Non-pigmented ciliary epithelial cell (primary cell): ENCODE results near the gene NUDT8.
A peak's percentile ranks its signal among the peaks of the same experiment; 100 is the strongest.
"Not testable (repeated sequence)": the region's sequence is repeated elsewhere in the genome, so short reads cannot be mapped to it uniquely, and the experiment has no call there.

Source experiments
- DNase-seq: peaks from one replicate; pipeline ENCODE4 v3.0.0-alpha.2; 2010; ENCODE audit warnings: low read depth

NUDT8 gene

DNA sequence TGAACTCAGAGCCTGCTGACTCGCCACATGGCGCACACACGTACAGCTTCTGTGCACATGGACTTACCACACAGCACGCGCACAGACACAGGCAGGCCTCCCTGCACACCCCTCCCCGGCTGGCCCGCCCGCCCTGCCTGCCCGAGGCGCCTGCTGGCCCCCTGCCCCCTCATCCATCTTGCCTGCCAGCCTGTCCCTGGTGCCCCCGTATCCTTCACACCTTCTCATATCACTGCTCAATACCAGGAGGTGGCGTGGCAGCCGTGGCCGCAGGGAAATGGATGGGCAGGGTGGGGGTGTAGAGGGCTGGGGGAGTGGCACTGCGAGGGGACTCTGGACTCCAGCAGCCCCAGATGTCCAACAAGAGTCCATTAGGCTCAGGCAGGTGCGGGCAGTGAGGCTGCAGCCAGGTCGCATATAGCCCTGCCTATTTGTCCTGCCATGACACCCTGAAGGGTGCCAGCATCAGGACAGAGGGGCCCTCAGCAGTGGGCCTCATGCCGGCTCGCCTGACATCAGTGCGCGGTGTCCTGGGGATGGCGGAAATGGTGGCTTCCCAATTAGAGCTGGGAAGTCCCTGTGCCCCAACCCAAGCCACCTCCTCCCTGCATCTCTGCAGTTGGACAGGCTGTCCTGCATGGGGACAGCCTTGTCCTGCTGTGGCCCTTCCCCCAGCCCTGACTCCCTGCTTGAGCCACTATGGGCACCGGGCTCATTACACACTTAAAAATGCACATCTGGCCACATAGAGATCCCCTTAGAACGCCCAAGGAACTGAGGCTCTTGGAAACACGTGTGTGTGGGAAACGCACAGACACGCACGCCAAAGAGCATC lies 11.8 kb upstream of the NUDT8 start:
- no peak for DNase-seq

DNA sequence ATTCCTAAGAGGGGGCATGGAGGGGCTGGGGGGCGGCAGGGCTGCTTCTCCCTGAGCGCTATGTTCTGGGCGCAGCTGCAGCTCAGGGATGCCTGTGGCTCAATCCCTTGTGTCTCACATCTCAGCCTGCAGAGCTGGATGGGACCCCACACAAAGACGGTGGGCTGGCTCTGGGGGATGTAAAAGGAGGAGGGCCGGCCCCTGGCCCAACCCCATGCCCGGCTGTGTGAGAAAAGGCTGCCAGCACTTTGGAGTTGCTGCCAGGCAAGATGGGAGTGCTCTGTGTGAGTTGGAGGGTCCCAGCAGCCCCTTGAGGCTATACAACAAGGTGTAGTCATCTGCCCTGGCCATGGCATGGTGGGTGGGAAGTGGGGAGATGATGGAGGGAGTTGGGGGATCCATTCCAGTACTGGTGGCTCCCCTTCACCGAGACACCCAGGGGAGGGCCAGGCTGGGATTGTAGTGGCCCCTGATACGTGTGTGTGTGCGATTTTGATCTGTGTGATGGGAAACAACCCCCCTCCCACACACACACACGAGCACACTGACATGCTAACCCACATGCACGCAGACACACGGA lies 11.1 kb upstream of the NUDT8 start:
- DNase-seq = no peak

DNA sequence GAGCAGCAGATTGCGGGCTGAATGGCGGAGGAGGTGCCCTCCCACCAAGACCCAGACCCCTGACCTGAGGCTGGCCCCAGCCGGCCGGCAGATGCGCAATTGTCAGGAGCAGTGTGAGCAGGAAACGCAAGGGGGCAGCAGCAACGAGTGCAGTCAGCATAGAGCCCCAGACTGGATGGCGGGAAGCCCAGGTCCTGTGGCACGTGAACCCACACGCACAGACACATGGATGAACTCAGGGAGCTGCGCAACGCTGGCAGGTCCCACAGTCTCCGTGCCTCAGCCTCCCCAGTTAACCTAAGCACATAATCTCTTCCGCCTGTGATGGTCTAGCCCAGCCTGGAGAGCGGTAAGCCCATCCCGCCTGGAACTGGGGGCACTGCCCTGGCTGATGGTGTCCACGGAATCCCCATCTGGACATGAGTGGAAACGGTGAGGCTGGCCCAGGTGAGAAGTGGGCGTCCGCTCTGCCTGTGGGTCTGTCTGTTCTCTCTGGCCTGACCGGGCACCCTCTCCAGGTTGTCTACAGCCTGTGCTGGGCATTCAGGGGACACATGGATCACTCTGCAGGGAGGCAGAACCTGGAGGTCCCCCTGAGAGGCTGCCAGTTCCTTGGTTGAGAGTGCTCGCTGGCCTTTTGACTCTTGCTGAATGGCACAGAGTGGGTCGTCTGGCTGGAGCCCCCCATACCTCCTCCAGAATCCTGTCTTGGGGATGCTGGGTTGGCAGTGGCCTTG lies 10.5 kb upstream of the NUDT8 start:
- DNase-seq = no peak

- DNase-seq = no peak
Observed at GRCh38 chr11:67639438-67639859, 9.7 kb upstream of the NUDT8 start, which contains the start of gene TBX10. TSS of gene TBX10 (minus strand) at chr11:67639763. CDS start at chr11:67639472, 291 bp downstream.

DNA sequence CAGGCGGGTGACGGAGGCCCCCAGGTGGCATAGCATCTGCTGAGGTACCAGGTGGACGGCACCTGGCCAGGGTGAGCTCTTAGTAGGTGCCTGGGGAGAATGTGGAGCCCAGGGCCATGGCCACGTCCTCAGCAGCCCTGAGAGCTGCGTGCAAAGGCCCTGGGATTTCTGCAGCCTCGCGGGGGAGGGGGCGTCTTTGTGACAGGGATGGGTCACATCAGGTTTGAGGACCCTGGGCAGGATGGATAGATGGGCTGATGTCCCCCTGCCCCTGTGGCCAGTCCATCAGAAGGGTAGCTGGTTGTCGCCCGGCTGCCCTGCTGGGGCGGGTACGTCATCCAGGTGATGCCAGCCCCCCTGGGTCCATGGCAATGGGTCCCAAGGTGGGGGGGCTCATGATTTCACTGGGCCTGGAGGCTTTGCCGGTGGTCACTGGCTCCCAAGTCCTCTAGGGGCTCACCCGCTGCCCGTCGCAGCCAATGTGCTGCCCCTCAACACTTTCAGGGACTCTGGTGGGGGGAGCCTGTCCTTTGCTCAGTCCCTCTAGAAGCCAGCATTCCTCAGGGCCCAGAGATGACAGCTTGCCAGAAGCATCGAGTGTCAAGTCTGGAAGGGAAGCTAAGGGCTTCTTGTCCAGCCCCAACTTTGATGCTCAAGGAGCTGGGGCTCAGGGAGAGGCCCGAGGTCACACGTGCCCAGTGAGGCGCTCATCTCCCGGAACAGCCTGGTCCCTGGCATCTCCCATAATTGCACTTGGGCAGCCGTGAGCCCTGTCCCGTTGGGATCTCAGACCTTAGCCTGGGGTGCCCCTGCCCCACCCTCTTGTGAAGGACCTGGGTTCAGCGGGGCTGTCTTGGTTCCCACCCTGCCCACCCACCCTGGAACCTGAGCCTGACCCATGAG lies 9.0 kb upstream of the NUDT8 start:
- DNase-seq = no peak

DNA sequence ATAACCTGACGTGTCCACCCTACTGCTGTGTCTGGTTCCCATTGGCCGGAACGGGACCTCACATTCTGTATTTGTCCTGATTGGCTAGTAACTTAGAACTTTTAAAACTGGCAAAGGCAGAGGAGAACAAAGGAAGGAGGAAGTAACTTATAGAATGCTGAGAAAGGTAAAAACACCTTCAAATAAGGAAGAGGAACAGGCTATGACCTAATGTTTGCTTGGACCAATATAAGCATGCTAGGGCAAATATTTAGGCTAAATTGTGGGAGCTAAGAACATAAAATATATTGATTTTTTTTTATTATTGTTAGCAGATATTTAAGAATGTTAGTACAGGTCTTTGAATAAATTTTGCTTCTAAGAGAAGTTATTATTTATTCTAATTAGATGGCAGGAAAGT lies 7.7 kb upstream of the NUDT8 start:
- DNase-seq = not testable (repeated sequence)

- DNase-seq = no peak
Observed at GRCh38 chr11:67636962-67637361, 7.2 kb upstream of the NUDT8 start.

- no peak for DNase-seq
Observed at GRCh38 chr11:67635231-67635521, 5.4 kb upstream of the NUDT8 start.

GRCh38 chr11:67634366-67635230 lies 4.9 kb upstream of the NUDT8 start:
- no peak for DNase-seq

GRCh38 chr11:67633758-67634365 lies 4.1 kb upstream of the NUDT8 start:
- DNase-seq = no peak

- no peak for DNase-seq
Observed at GRCh38 chr11:67632982-67633755, 3.4 kb upstream of the NUDT8 start.

GRCh38 chr11:67632175-67632981 lies 2.6 kb upstream of the NUDT8 start:
- DNase-seq = no peak

- no peak for DNase-seq
Observed at GRCh38 chr11:67631853-67632174, 2.1 kb upstream of the NUDT8 start.

GRCh38 chr11:67631411-67631810 lies 1.7 kb upstream of the NUDT8 start:
- no peak for DNase-seq

DNA sequence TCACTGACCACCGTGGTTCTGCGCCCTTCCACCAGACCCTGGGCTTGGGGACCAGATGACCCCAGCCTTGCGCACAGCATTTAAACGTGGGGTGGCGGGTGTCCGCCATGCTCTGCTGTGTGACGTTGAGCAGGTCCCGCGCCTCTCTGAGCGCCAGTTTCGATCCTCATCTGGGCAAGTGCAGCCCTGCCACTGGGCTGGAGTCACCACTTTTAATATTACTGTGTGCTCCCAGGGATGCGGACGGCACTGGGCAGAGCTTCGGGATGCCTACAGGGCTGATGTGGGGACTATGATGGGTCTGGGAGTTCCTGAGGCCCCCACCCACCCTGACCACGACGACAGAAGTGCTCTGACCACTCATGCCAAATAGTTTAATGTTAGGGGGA lies 1.2 kb upstream of the NUDT8 start:
- DNase-seq = no peak

DNA sequence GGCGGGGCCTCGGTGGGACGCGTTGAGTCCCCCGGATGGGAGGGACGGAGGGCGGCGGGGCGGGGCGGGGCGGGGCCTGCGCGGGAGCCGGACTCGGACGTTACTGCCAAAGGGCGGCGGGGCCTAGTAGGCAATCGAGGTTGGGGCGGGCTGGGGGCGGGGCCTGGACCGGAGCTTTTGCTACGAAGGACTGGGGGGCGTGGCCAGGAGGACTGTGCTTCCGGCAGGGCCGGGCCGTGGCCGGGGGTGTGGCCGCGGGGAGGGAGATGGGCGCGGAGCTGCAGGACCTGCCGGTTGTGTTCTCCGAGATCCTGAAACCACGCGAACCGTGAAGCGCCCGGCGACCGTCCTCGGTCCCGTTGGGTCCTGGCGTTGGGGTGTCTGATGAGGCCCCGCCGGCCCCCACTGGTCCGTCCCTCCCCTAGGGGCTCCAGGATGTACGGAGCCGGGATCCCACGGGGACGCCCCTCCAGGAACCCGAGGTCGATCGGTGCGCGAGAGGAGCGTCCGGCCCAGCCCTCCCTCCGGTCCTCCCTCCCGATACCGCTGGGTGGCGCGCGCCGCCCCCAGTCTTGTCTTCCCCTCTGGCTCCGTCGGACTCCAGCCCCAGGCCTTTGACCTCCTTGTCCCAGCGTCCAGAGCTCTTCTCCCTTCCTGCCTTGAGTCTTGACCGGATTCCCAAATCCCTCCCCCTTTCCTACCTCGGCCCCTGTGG lies 648 bp upstream of the NUDT8 start:
- peak; percentile 67 for DNase-seq

DNA sequence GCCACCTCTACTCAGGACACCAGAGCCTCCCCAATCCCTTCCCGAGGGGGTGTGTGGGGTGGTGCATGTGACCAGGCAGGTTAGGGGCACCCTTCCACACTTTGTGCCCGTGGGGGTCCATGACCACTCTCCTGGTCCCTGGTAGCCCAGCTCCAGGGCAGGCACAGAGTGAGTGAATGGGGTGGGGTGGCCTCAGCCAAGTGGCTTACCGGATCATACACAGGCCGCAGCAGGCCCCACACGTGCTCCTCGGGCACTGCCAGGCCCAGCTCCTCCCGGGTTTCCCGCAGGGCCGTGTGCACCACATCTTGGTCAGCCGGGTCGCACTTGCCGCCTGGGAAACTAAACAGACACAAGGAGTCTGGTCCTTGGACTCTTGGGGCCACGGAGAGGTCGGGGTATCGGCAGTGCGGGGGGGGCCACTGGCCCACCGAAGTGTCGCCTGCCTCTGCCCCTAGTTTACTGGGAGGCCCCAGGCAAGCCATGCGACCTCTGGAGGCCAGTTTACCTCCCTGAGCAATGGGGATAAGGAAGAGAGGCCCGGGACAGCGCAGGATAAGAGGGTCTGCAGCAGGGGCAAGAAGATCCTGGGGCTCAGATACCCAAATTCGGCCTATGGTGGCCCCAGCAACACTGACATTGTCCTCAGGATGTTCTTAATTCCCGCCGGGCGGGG lies 889 bp downstream of the NUDT8 start:
- no peak for DNase-seq
